Measurements from ENCODE around the gene RAB22A.

DNA sequence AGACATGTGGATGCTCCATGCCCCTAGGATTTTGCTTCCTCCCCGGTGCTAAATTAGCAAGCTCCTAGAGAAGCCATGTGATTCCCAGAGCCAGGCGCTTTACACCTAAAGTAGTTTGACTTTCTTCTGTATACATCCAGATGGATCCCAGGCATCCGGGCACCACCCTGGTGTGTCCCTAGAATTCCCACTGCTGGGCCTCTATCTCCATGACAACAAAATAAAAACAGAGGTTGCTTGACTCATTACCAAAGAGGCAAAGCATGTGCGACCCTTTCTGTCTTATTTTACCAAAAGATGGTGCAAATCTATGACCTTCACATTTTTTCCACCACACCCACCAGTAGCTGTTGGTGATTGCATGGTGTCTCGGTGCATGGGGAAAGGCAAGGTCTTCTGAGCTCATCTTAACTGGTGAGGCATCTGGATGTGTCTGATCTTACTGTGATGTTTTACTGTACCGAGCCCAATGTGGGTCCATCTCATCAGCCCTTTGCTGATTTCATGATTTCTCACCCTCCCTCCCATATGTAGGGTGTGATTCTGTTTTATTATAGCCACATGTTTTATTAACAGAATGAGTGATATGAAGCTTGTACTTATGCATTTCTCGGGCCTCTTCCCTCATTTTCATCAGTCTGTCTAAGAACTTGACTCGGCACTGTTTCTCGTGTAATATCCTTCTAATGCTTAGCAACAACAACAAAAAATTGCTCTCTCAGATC lies 52.1 kb downstream of the RAB22A start:
- TF ChIP-seq, protein P1, sequence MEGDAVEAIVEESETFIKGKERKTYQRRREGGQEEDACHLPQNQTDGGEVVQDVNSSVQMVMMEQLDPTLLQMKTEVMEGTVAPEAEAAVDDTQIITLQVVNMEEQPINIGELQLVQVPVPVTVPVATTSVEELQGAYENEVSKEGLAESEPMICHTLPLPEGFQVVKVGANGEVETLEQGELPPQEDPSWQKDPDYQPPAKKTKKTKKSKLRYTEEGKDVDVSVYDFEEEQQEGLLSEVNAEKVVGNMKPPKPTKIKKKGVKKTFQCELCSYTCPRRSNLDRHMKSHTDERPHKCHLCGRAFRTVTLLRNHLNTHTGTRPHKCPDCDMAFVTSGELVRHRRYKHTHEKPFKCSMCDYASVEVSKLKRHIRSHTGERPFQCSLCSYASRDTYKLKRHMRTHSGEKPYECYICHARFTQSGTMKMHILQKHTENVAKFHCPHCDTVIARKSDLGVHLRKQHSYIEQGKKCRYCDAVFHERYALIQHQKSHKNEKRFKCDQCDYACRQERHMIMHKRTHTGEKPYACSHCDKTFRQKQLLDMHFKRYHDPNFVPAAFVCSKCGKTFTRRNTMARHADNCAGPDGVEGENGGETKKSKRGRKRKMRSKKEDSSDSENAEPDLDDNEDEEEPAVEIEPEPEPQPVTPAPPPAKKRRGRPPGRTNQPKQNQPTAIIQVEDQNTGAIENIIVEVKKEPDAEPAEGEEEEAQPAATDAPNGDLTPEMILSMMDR (IDR thresholded peaks at IDR 0.05) = no peak
- TF ChIP-seq POLR2AphosphoS5 (IDR thresholded peaks at IDR 0.05) = no peak
